OCI-LY3 (cell line): Measurements from ENCODE around the gene COX20.

Source experiments
- EZH2phosphoT487 ChIP-seq: fragments of 200-600 bp; shearing (Covaris generic); IDR thresholded peaks from 2 replicates; pipeline ENCODE4 v1.6.1; 2018; ENCODE audit warnings: antibody characterized with exemption, mixed run types, low read depth
- TF ChIP-seq, protein P1 (sequence below): fragments of 200-600, 300-600 bp; sonication (generic); IDR thresholded peaks from 2 replicates; pipeline ENCODE4 v1.5.1; 2014; ENCODE audit warnings: antibody characterized with exemption, low read length, low read depth

DNA sequence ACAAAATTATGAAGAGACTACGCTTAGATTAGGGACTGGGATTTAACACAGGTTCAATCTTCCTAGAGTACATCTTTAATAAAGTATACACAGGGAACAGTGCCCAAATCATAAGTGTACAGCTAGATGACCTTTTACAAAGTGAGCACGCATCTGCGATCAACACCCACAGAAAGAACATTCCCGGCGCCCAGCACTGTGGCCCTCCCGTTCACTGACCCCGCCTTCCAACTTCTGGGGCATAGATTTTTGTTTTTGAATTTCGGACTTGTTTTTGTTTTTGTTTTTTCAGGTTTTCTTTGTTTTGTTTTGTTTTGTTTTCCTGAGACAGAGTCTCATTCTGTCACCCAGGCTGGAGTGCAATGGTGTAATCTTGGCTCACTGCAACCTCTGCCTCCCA lies 30.6 kb upstream of the COX20 start:
- TF ChIP-seq, protein P1, sequence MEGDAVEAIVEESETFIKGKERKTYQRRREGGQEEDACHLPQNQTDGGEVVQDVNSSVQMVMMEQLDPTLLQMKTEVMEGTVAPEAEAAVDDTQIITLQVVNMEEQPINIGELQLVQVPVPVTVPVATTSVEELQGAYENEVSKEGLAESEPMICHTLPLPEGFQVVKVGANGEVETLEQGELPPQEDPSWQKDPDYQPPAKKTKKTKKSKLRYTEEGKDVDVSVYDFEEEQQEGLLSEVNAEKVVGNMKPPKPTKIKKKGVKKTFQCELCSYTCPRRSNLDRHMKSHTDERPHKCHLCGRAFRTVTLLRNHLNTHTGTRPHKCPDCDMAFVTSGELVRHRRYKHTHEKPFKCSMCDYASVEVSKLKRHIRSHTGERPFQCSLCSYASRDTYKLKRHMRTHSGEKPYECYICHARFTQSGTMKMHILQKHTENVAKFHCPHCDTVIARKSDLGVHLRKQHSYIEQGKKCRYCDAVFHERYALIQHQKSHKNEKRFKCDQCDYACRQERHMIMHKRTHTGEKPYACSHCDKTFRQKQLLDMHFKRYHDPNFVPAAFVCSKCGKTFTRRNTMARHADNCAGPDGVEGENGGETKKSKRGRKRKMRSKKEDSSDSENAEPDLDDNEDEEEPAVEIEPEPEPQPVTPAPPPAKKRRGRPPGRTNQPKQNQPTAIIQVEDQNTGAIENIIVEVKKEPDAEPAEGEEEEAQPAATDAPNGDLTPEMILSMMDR: no peak
- no peak for TF ChIP-seq EZH2phosphoT487
